ENCODE measurements around the gene SGO1. TPM values are rescaled to one million over a fixed set of nuclear protein-coding genes. Genes with fewer than 3 reads are reported as not detected.

Gene SGO1
- total RNA-seq, 1 donor: 0.36 TPM

- no peak for DNase-seq (ENCODE audit: insufficient read length, low spot score, missing footprints)
- Histone ChIP-seq H3K4me2 (ENCODE audit: insufficient read depth, low read length) (no peak overlapping the region), H3K36me3 (ENCODE audit: insufficient read depth, low read length) (peaks cover 3% of the 10 kb centered on the region), H2AFZ (ENCODE audit: low read length) (peak overlapping the region; percentile 29), H3K9me3 (ENCODE audit: low read depth, low read length) (no peaks in the 10 kb centered on the region), H3K27me3 (ENCODE audit: insufficient read depth, low read length) (no peaks in the 10 kb centered on the region), H4K20me1 (ENCODE audit: insufficient read depth, low read length) (no peaks in the 10 kb centered on the region), H3K4me3 (ENCODE audit: insufficient read depth, low read length) (no peak overlapping the region), H3K79me2 (ENCODE audit: insufficient read depth, low read length) (no peaks in the 10 kb centered on the region), H3K27ac (ENCODE audit: low read depth, low read length) (no peak overlapping the region), H3K4me1 (ENCODE audit: insufficient read depth, low read length) (no peaks in the 10 kb centered on the region)
- TF ChIP-seq CTCF (IDR thresholded peaks at IDR 0.05; ENCODE audit: extremely low read depth, low read depth, low read length): no peak
Measured at GRCh38 chr3:20161714-20162113, 24.3 kb downstream of the SGO1 start.

- H4K20me1 ChIP-seq (ENCODE audit: insufficient read depth, low read length): no peaks in the 10 kb centered on the region
- H3K27me3 ChIP-seq (ENCODE audit: insufficient read depth, low read length): no peaks in the 10 kb centered on the region
- H3K4me1 ChIP-seq (ENCODE audit: insufficient read depth, low read length): no peaks in the 10 kb centered on the region
- H3K27ac ChIP-seq (ENCODE audit: low read depth, low read length): no peak overlapping the region
- no peaks in the 10 kb centered on the region for H3K9me3 ChIP-seq (ENCODE audit: low read depth, low read length)
- no peaks in the 10 kb centered on the region for H3K79me2 ChIP-seq (ENCODE audit: insufficient read depth, low read length)
- H2AFZ ChIP-seq (ENCODE audit: low read length): no peak overlapping the region
- no peak for TF ChIP-seq CTCF (IDR thresholded peaks at IDR 0.05; ENCODE audit: extremely low read depth, low read depth, low read length)
- no peak for DNase-seq (ENCODE audit: insufficient read length, low spot score, missing footprints)
- H3K4me2 ChIP-seq (ENCODE audit: insufficient read depth, low read length): no peak overlapping the region
- H3K36me3 ChIP-seq (ENCODE audit: insufficient read depth, low read length): peaks cover 3% of the 10 kb centered on the region
- H3K4me3 ChIP-seq (ENCODE audit: insufficient read depth, low read length): no peak overlapping the region
Measured at GRCh38 chr3:20160230-20160629, 25.8 kb downstream of the SGO1 start.

- Histone ChIP-seq H3K4me1 (ENCODE audit: insufficient read depth, low read length) (no peaks in the 10 kb centered on the region), H2AFZ (ENCODE audit: low read length) (no peak overlapping the region), H3K79me2 (ENCODE audit: insufficient read depth, low read length) (no peaks in the 10 kb centered on the region), H3K27me3 (ENCODE audit: insufficient read depth, low read length) (no peaks in the 10 kb centered on the region), H4K20me1 (ENCODE audit: insufficient read depth, low read length) (no peaks in the 10 kb centered on the region), H3K9me3 (ENCODE audit: low read depth, low read length) (no peaks in the 10 kb centered on the region), H3K27ac (ENCODE audit: low read depth, low read length) (no peak overlapping the region), H3K4me3 (ENCODE audit: insufficient read depth, low read length) (no peak overlapping the region), H3K36me3 (ENCODE audit: insufficient read depth, low read length) (peaks cover 3% of the 10 kb centered on the region), H3K4me2 (ENCODE audit: insufficient read depth, low read length) (no peak overlapping the region)
- no peak for TF ChIP-seq CTCF (IDR thresholded peaks at IDR 0.05; ENCODE audit: extremely low read depth, low read depth, low read length)
- no peak for DNase-seq (ENCODE audit: insufficient read length, low spot score, missing footprints)
Measured at GRCh38 chr3:20154928-20155327, 31.1 kb downstream of the SGO1 start.

GRCh38 chr3:20154078-20154477 lies 31.9 kb downstream of the SGO1 start:
- DNase-seq (ENCODE audit: insufficient read length, low spot score, missing footprints): no peak
- Histone ChIP-seq H3K36me3 (ENCODE audit: insufficient read depth, low read length) (peaks cover 3% of the 10 kb centered on the region), H3K4me2 (ENCODE audit: insufficient read depth, low read length) (no peak overlapping the region), H4K20me1 (ENCODE audit: insufficient read depth, low read length) (no peaks in the 10 kb centered on the region), H3K4me1 (ENCODE audit: insufficient read depth, low read length) (no peaks in the 10 kb centered on the region), H3K27me3 (ENCODE audit: insufficient read depth, low read length) (no peaks in the 10 kb centered on the region), H3K27ac (ENCODE audit: low read depth, low read length) (no peak overlapping the region), H2AFZ (ENCODE audit: low read length) (no peak overlapping the region), H3K79me2 (ENCODE audit: insufficient read depth, low read length) (no peaks in the 10 kb centered on the region), H3K4me3 (ENCODE audit: insufficient read depth, low read length) (no peak overlapping the region), H3K9me3 (ENCODE audit: low read depth, low read length) (no peaks in the 10 kb centered on the region)
- no peak for TF ChIP-seq CTCF (IDR thresholded peaks at IDR 0.05; ENCODE audit: extremely low read depth, low read depth, low read length)

All from osteoblast (primary cell).